ENCODE results near the gene FLT3.
"Not testable (repeated sequence)": the region's sequence is repeated elsewhere in the genome, so short reads cannot be mapped to it uniquely, and the experiment has no call there.

FLT3 gene

DNA sequence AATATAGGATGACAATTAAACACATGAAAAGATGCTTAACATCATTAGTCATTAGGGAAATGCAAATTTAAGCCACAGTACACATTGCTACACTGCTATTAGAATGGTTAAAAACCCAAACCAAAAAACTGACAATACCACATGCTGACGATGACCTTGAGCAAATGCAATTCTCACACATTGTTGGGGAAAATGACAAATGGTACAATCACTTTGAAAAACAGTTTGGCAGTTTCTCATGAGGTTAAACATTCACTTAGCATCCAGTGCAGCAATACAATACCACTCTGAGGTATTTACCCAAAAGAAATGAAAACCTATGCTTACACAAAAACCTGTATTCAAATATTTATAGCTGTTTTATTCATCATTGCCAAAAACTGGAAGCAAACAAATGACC lies 11.3 kb downstream of the FLT3 start:
- no peak for DNase-seq (ENCODE audit: low spot score)
- no peaks in the 10 kb centered on the region for H3K4me1 ChIP-seq (ENCODE audit: insufficient read depth, poor library complexity, severe bottlenecking)
- H3K9me3 ChIP-seq (ENCODE audit: severe bottlenecking): no peaks in the 10 kb centered on the region
- no peak overlapping the region for H3K4me3 ChIP-seq (ENCODE audit: severe bottlenecking)
- peaks cover 2% of the 10 kb centered on the region for H3K27me3 ChIP-seq (ENCODE audit: insufficient read depth, poor library complexity, severe bottlenecking)
- no peak overlapping the region for H3K27ac ChIP-seq (ENCODE audit: poor library complexity, severe bottlenecking)
- H3K36me3 ChIP-seq (ENCODE audit: low read depth): no peaks in the 10 kb centered on the region
- TF ChIP-seq, protein P1, sequence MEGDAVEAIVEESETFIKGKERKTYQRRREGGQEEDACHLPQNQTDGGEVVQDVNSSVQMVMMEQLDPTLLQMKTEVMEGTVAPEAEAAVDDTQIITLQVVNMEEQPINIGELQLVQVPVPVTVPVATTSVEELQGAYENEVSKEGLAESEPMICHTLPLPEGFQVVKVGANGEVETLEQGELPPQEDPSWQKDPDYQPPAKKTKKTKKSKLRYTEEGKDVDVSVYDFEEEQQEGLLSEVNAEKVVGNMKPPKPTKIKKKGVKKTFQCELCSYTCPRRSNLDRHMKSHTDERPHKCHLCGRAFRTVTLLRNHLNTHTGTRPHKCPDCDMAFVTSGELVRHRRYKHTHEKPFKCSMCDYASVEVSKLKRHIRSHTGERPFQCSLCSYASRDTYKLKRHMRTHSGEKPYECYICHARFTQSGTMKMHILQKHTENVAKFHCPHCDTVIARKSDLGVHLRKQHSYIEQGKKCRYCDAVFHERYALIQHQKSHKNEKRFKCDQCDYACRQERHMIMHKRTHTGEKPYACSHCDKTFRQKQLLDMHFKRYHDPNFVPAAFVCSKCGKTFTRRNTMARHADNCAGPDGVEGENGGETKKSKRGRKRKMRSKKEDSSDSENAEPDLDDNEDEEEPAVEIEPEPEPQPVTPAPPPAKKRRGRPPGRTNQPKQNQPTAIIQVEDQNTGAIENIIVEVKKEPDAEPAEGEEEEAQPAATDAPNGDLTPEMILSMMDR (IDR thresholded peaks at IDR 0.05; ENCODE audit: poor library complexity, severe bottlenecking): no peak
- ATAC-seq (ENCODE audit: low read depth): no peak

- not testable (repeated sequence) for DNase-seq (ENCODE audit: low spot score)
These were observed 22.6 kb downstream of the FLT3 start for GRCh38 chr13:28077820-28078219.

GRCh38 chr13:28077231-28077630 lies 23.1 kb downstream of the FLT3 start:
- H3K27ac ChIP-seq (ENCODE audit: poor library complexity, severe bottlenecking): no peak overlapping the region
- ATAC-seq (ENCODE audit: low read depth): no peak

More at GRCh38 chr13:28077820-28078219, 22.6 kb downstream of the FLT3 start:
- ATAC-seq (ENCODE audit: low read depth); H3K4me1 ChIP-seq (ENCODE audit: insufficient read depth, poor library complexity, severe bottlenecking); H3K4me3 ChIP-seq (ENCODE audit: severe bottlenecking); H3K36me3 ChIP-seq (ENCODE audit: low read depth); H3K27me3 ChIP-seq (ENCODE audit: insufficient read depth, poor library complexity, severe bottlenecking); H3K27ac ChIP-seq (ENCODE audit: poor library complexity, severe bottlenecking); H3K9me3 ChIP-seq (ENCODE audit: severe bottlenecking): not testable (repeated sequence)

DNA sequence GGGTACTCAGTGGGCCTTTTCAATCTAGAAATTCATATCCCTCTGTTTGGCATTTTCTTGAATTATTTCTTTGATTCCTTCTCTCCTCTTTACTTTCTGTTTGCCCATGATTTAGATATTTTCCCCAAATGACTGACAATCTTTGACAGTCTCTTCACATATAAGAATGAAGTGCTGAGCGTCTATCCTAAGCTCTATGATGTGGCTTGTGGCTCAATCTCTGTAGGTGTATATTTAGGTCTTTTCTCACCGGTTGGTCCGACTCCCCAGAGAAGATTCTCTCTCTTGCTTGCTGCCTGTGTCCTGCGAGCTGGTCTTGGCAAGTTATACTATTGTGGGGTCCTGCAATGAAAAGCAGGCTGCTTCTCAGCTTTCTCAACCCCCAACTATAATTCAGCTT lies 29.0 kb downstream of the FLT3 start:
- ATAC-seq (ENCODE audit: low read depth) (no peak), DNase-seq (ENCODE audit: low spot score) (no peak)
- Histone ChIP-seq H3K27ac (ENCODE audit: poor library complexity, severe bottlenecking) (no peak overlapping the region), H3K9me3 (ENCODE audit: severe bottlenecking) (no peaks in the 10 kb centered on the region), H3K27me3 (ENCODE audit: insufficient read depth, poor library complexity, severe bottlenecking) (no peaks in the 10 kb centered on the region), H3K4me1 (ENCODE audit: insufficient read depth, poor library complexity, severe bottlenecking) (no peaks in the 10 kb centered on the region), H3K36me3 (ENCODE audit: low read depth) (no peaks in the 10 kb centered on the region), H3K4me3 (ENCODE audit: severe bottlenecking) (no peak overlapping the region)
- TF ChIP-seq, protein P1 (IDR thresholded peaks at IDR 0.05; ENCODE audit: poor library complexity, severe bottlenecking): no peak

More at GRCh38 chr13:28077231-28077630, 23.1 kb downstream of the FLT3 start:
- no peaks in the 10 kb centered on the region for H3K4me1 ChIP-seq (ENCODE audit: insufficient read depth, poor library complexity, severe bottlenecking)
- H3K36me3 ChIP-seq (ENCODE audit: low read depth): no peaks in the 10 kb centered on the region
- DNase-seq (ENCODE audit: low spot score): no peak
- no peaks in the 10 kb centered on the region for H3K27me3 ChIP-seq (ENCODE audit: insufficient read depth, poor library complexity, severe bottlenecking)
- H3K4me3 ChIP-seq (ENCODE audit: severe bottlenecking): no peak overlapping the region
- TF ChIP-seq, protein P1 (IDR thresholded peaks at IDR 0.05; ENCODE audit: poor library complexity, severe bottlenecking): no peak
- H3K9me3 ChIP-seq (ENCODE audit: severe bottlenecking): no peaks in the 10 kb centered on the region

DNA sequence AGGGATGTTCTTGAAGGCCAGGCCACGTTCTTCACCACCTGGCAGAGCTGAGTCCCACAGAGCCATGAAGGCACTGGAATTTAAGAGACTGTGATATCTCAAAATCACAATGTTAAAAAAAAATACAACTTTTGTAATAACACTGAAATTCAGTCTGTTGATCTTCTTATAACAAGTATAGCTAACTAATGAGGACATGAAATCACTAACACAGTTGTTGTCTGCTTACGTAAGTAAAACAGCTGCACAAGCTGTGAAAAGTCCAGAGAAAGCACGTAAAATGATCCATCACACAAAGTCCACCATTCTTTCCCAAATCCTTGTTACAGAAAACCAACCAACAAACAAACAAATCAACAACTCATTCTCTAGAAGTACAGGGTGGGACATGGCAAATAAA lies 32.9 kb downstream of the FLT3 start:
- Histone ChIP-seq H3K27ac (ENCODE audit: poor library complexity, severe bottlenecking) (no peak overlapping the region), H3K4me3 (ENCODE audit: severe bottlenecking) (no peak overlapping the region), H3K36me3 (ENCODE audit: low read depth) (no peaks in the 10 kb centered on the region), H3K4me1 (ENCODE audit: insufficient read depth, poor library complexity, severe bottlenecking) (no peaks in the 10 kb centered on the region), H3K27me3 (ENCODE audit: insufficient read depth, poor library complexity, severe bottlenecking) (no peaks in the 10 kb centered on the region), H3K9me3 (ENCODE audit: severe bottlenecking) (no peaks in the 10 kb centered on the region)
- TF ChIP-seq, protein P1 (IDR thresholded peaks at IDR 0.05; ENCODE audit: poor library complexity, severe bottlenecking): no peak
- DNase-seq (ENCODE audit: low spot score) (no peak), ATAC-seq (ENCODE audit: low read depth) (no peak)

Data from RWPE2 (cell line).